Measurements from ENCODE around the gene RCOR3. TPM values are rescaled to one million over a fixed set of nuclear protein-coding genes. Genes with fewer than 3 reads are reported as not detected.

Gene RCOR3
- total RNA-seq, 1 experiment from 2014 or later: 39.0 TPM

GRCh38 chr1:211361202-211361601 is 102.0 kb downstream of the RCOR3 start:
- no peak for TF ChIP-seq EZH2 (IDR thresholded peaks at IDR 0.05; ENCODE audit: borderline replicate concordance, low read depth, low read length, poor library complexity, severe bottlenecking)
- no peak for TF ChIP-seq CTCF (conservative IDR thresholded peaks at IDR 0.05; ENCODE audit: low read depth, low read length)
- H3K4me3 ChIP-seq (ENCODE audit: low read depth, low read length, poor library complexity, severe bottlenecking): no peak overlapping the region
- POLR2A ChIA-PET (ENCODE audit: low non-redundant PET): no interaction called here
- H3K27ac ChIP-seq (ENCODE audit: low read depth, low read length, poor library complexity, severe bottlenecking): no peak overlapping the region
- intact Hi-C loops (cut with micrococcal nuclease; ENCODE audit: unreplicated experiment): no loop called here
- no peaks in the 10 kb centered on the region for H3K27me3 ChIP-seq (replicated peaks; ENCODE audit: insufficient read depth, low read depth, low read length, poor library complexity)
- CTCF ChIA-PET: no interaction called here
- no TSS peak for BruUV-seq (replicated peaks)
- no peaks in the 10 kb centered on the region for H3K36me3 ChIP-seq (ENCODE audit: insufficient read depth, low read length, poor library complexity, severe bottlenecking)
- no peaks in the 10 kb centered on the region for H3K9me3 ChIP-seq (ENCODE audit: low read depth, low read length, poor library complexity, severe bottlenecking)
- DNase-seq (ENCODE audit: low spot score): no peak
- no peaks in the 10 kb centered on the region for H3K4me1 ChIP-seq (ENCODE audit: insufficient read depth, low read length, poor library complexity, severe bottlenecking)

Other genes starting within 250 kb of the RCOR3 start
- gene KCNH1, start 125.2 kb upstream of the RCOR3 start, total RNA-seq (2021): not detected in 2 replicates
- 7.1 and 8.7 TPM in 2 replicates for gene TRAF5, start 67.5 kb downstream of the RCOR3 start, total RNA-seq (2021)
- not detected in 2 replicates for gene RD3, start 232.8 kb downstream of the RCOR3 start, total RNA-seq (2021)

Data from A673 (cell line).